IMR-90 (cell line): ENCODE measurements around the gene BAZ1A. TPM values are rescaled to one million over a fixed set of nuclear protein-coding genes. Genes with fewer than 3 reads are reported as not detected.

Experiments used
- ATAC-seq: fragments of 200-7000 bp; cut with Tn5 transposase; 2 replicates; pipeline ENCODE4 v1.9.1; 2020; ENCODE audit warnings: low read depth, mild to moderate bottlenecking, moderate library complexity
- BruUV-seq: library from RNA; stranded (reverse); fragments of 400-500 nt; replicated peaks from 2 replicates; lab custom pipeline; 2021; lab: Mats Ljungman, UMichigan
- CTCF ChIA-PET: fragments of 300-600 bp; formaldehyde crosslinking; extraction: SDS; loops from one replicate; lab custom pipeline; 2021; ENCODE audit warnings: antibody characterized with exemption; lab: Yijun Ruan, JAX
- POLR2A ChIA-PET: fragments of 300-600 bp; sonication (Branson Sonifier 250); formaldehyde crosslinking; loops from one replicate; lab custom pipeline; 2022; ENCODE audit warnings: antibody characterized with exemption; ENCODE audit not compliant: unreplicated experiment; lab: Charles Lee
- DNase-seq: peaks from one replicate; pipeline ENCODE4 v3.0.0; 2013
- H2AFZ ChIP-seq: replicated peaks from 2 replicates; pipeline ENCODE3; 2013; ENCODE audit warnings: low read length, mild to moderate bottlenecking; ENCODE audit not compliant: poor library complexity
- H2AK5ac ChIP-seq: 2 replicates; pipeline ENCODE4 v1.6.1; 2013; ENCODE audit warnings: low read depth, low read length, inconsistent platforms
- H2AK9ac ChIP-seq: replicated peaks from 2 replicates; pipeline ENCODE3; 2013; ENCODE audit warnings: mild to moderate bottlenecking, low read depth, low read length, moderate library complexity; ENCODE audit not compliant: poor library complexity
- H2BK120ac ChIP-seq: 2 replicates; pipeline ENCODE4 v1.6.1; 2013; ENCODE audit warnings: low read depth, low read length, inconsistent platforms
- H2BK15ac ChIP-seq: 3 replicates; pipeline ENCODE4 v1.6.1; 2013; ENCODE audit warnings: low read depth, low read length, inconsistent platforms
- H2BK20ac ChIP-seq: 2 replicates; pipeline ENCODE4 v1.6.1; 2013; ENCODE audit warnings: low read depth, mild to moderate bottlenecking, inconsistent platforms, low read length, moderate library complexity
- H2BK5ac ChIP-seq: 2 replicates; pipeline ENCODE4 v1.6.1; 2013; ENCODE audit warnings: mild to moderate bottlenecking, low read depth, low read length, inconsistent platforms; ENCODE audit not compliant: poor library complexity, severe bottlenecking
- H3K14ac ChIP-seq: replicated peaks from 2 replicates; pipeline ENCODE4 v1.6.1; 2013; ENCODE audit warnings: low read depth, low read length, inconsistent platforms
- H3K18ac ChIP-seq: 2 replicates; pipeline ENCODE4 v1.6.1; 2013; ENCODE audit warnings: low read depth, low read length, control low read depth
- H3K23ac ChIP-seq: 2 replicates; pipeline ENCODE4 v1.6.1; 2013; ENCODE audit warnings: low read depth, low read length, inconsistent platforms
- H3K27ac ChIP-seq: 2 replicates; pipeline ENCODE4 v1.5.1; 2013; ENCODE audit warnings: mild to moderate bottlenecking, control low read depth, low read length; ENCODE audit not compliant: insufficient read depth
- H3K27me3 ChIP-seq: 2 replicates; pipeline ENCODE4 v1.6.1; 2013; ENCODE audit warnings: low read length; ENCODE audit not compliant: control insufficient read depth, insufficient read depth
- H3K36me3 ChIP-seq: 2 replicates; pipeline ENCODE4 v1.6.1; 2013; ENCODE audit warnings: low read length, mixed read lengths; ENCODE audit not compliant: control insufficient read depth, insufficient read depth
- H3K4ac ChIP-seq: 2 replicates; pipeline ENCODE4 v1.6.1; 2013; ENCODE audit warnings: low read depth, low read length, inconsistent platforms
- H3K4me1 ChIP-seq: 2 replicates; pipeline ENCODE4 v1.6.1; 2013; ENCODE audit warnings: low read length, mixed read lengths; ENCODE audit not compliant: control insufficient read depth, insufficient read depth
- H3K4me2 ChIP-seq: 2 replicates; pipeline ENCODE4 v1.6.1; 2013; ENCODE audit warnings: low read depth, mild to moderate bottlenecking, control low read depth, low read length, moderate library complexity
- H3K4me3 ChIP-seq: 2 replicates; pipeline ENCODE4 v1.5.1; 2013; ENCODE audit warnings: low read depth, mild to moderate bottlenecking, control low read depth, low read length, moderate library complexity; ENCODE audit not compliant: insufficient read depth
- H3K56ac ChIP-seq: 2 replicates; pipeline ENCODE4 v1.6.1; 2013; ENCODE audit warnings: low read length, inconsistent platforms; ENCODE audit not compliant: insufficient read depth; ENCODE audit errors: extremely low read depth
- H3K79me1 ChIP-seq, 2 experiments: 2 replicates each; pipeline ENCODE4 v1.6.1; 2013; ENCODE audit warnings: low read length in 2 of 2, inconsistent platforms in 1 of 2, low read depth in 1 of 2
- H3K9ac ChIP-seq: 2 replicates; pipeline ENCODE4 v1.6.1; 2013; ENCODE audit warnings: low read depth, low read length, control low read depth
- H3K9me1 ChIP-seq: 2 replicates; pipeline ENCODE4 v1.6.1; 2013; ENCODE audit warnings: low read length, inconsistent platforms; ENCODE audit not compliant: insufficient read depth
- H3K9me3 ChIP-seq: 2 replicates; pipeline ENCODE4 v1.6.1; 2013; ENCODE audit warnings: low read length; ENCODE audit not compliant: control insufficient read depth, insufficient read depth
- H4K20me1 ChIP-seq: 2 replicates; pipeline ENCODE4 v1.6.1; 2013; ENCODE audit warnings: low read length, inconsistent platforms; ENCODE audit not compliant: insufficient read depth
- H4K5ac ChIP-seq: 2 replicates; pipeline ENCODE4 v1.6.1; 2013; ENCODE audit warnings: mild to moderate bottlenecking, low read depth, low read length, control low read depth
- H4K8ac ChIP-seq, 2 experiments: 2 replicates each; pipeline ENCODE4 v1.6.1; 2013; ENCODE audit warnings: low read depth in 2 of 2, low read length in 2 of 2, control low read depth in 1 of 2, inconsistent platforms in 1 of 2
- H4K91ac ChIP-seq: 2 replicates; pipeline ENCODE4 v1.6.1; 2013; ENCODE audit warnings: low read depth, low read length, inconsistent platforms; ENCODE audit not compliant: insufficient read depth
- BHLHE40 ChIP-seq: fragments of 150-350 bp; IDR thresholded peaks from 2 replicates; pipeline ENCODE4 v1.6.1; 2016; ENCODE audit warnings: mild to moderate bottlenecking, low read depth, low read length
- CEBPB ChIP-seq: IDR thresholded peaks from 2 replicates; pipeline ENCODE4 v1.6.1; 2012; ENCODE audit warnings: low read depth, low read length, improper control_type of control experiment
- CHD1 ChIP-seq: IDR thresholded peaks from 2 replicates; pipeline ENCODE4 v1.6.1; 2012; ENCODE audit warnings: low read depth, low read length, improper control_type of control experiment
- CTCF ChIP-seq: conservative IDR thresholded peaks from 2 replicates; pipeline ENCODE4 v1.5.1; 2012; ENCODE audit warnings: mild to moderate bottlenecking, low read depth, low read length, improper control_type of control experiment
- FOS ChIP-seq: fragments of 150-350 bp; IDR thresholded peaks from 2 replicates; pipeline ENCODE4 v1.6.1; 2016; ENCODE audit warnings: low read depth, low read length
- MAFK ChIP-seq: IDR thresholded peaks from 2 replicates; pipeline ENCODE4 v1.6.1; 2012; ENCODE audit warnings: low read depth, low read length, improper control_type of control experiment
- MAZ ChIP-seq: IDR thresholded peaks from 2 replicates; pipeline ENCODE4 v1.6.1; 2012; ENCODE audit warnings: low read depth, mild to moderate bottlenecking, low read length, improper control_type of control experiment, moderate library complexity, borderline replicate concordance
- MXI1 ChIP-seq: IDR thresholded peaks from 2 replicates; pipeline ENCODE4 v1.6.1; 2012; ENCODE audit warnings: low read depth, mild to moderate bottlenecking, low read length, moderate library complexity, borderline replicate concordance
- NFE2L2 ChIP-seq: fragments of 150-350 bp; IDR thresholded peaks from 2 replicates; pipeline ENCODE4 v1.6.1; 2016; ENCODE audit warnings: low read depth, mild to moderate bottlenecking, low read length
- POLR2A ChIP-seq: IDR thresholded peaks from 2 replicates; pipeline ENCODE4 v1.6.1; 2012; ENCODE audit warnings: mild to moderate bottlenecking, low read depth, low read length
- RAD21 ChIP-seq: IDR thresholded peaks from 2 replicates; pipeline ENCODE4 v1.6.1; 2012; ENCODE audit warnings: low read length, improper control_type of control experiment
- RCOR1 ChIP-seq: IDR thresholded peaks from 2 replicates; pipeline ENCODE4 v1.6.1; 2012; ENCODE audit warnings: mild to moderate bottlenecking, low read length, improper control_type of control experiment; ENCODE audit not compliant: insufficient replicate concordance
- RFX5 ChIP-seq: IDR thresholded peaks from 2 replicates; pipeline ENCODE4 v1.8.0; 2012; ENCODE audit warnings: low read depth, mild to moderate bottlenecking, low read length, moderate library complexity
- SMC3 ChIP-seq: fragments of 150-350 bp; IDR thresholded peaks from 2 replicates; pipeline ENCODE4 v1.6.1; 2016; ENCODE audit warnings: low read depth, mild to moderate bottlenecking, antibody characterized with exemption, low read length, moderate library complexity
- USF2 ChIP-seq: fragments of 150-350 bp; IDR thresholded peaks from 2 replicates; pipeline ENCODE4 v1.6.1; 2017; ENCODE audit warnings: mild to moderate bottlenecking, antibody characterized with exemption, low read length, low read depth
- WGBS, 2 experiments: methylation state at CpG; one replicate each; pipeline versions ENCODE4 v1.1.5 to v1.1.7; 2013; ENCODE audit warnings: missing lambda C conversion rate in 2 of 2; ENCODE audit not compliant: insufficient read length in 1 of 2; ENCODE audit errors: extremely low coverage in 2 of 2; 5-methylcytosine and 5-hydroxymethylcytosine counted together
- dilution Hi-C: fragments of 300-500 bp; cut with HindIII; formaldehyde crosslinking; loops from one replicate; pipeline ENCODE4 v1.14.3; 2018; ENCODE audit warnings: low sequenced_read_pairs; ENCODE audit not compliant: unreplicated experiment
- in situ Hi-C: fragments of 300-500 bp; cut with MboI; formaldehyde crosslinking; loops from 3 replicates; pipeline ENCODE4 v1.14.3; 2019; ENCODE audit warnings: low sequenced_read_pairs, inconsistent platforms, mixed read lengths
- intact Hi-C: fragments of 100-400 bp; cut with micrococcal nuclease; formaldehyde crosslinking; loops from 2 replicates; pipeline ENCODE4 v1.10.0; 2022
- polyA plus RNA-seq, 3 experiments: library from polyadenylated mRNA; depleted of rRNA; stranded (reverse); fragments of >200 nt; gene quantifications; 2 replicates each; pipeline ENCODE4 v1.2.3, GENCODE V29; 2012; ENCODE audit warnings: low replicate concordance in 1 of 3
- total RNA-seq: library from RNA; depleted of rRNA; stranded (reverse); fragments of >200 nt; gene quantifications from 2 replicates; pipeline ENCODE4 v1.2.3, GENCODE V29; 2012

The BAZ1A gene
- total and polyA plus RNA-seq, 2 of the 4 experiments (the other 2 are of a cell fraction): 15.3 to 23.8 TPM

- dilution Hi-C loops: no loop called here
- no TSS peak for BruUV-seq
- no peak for ATAC-seq
- TF ChIP-seq RCOR1 (no peak), FOS (no peak), MAFK (no peak), POLR2A (no peak), CHD1 (no peak), NFE2L2 (no peak), MAZ (no peak), RAD21 (no peak), USF2 (no peak), RFX5 (no peak), CEBPB (no peak), MXI1 (no peak), SMC3 (no peak), BHLHE40 (no peak), CTCF (no peak)
Measured at GRCh38 chr14:34785223-34786006, 89.7 kb downstream of the BAZ1A start.

More at GRCh38 chr14:34785223-34786006, 89.7 kb downstream of the BAZ1A start:
- no peak overlapping the region for H2BK5ac ChIP-seq
- H3K14ac ChIP-seq: no peak overlapping the region
- no peaks in the 10 kb centered on the region for H3K9me3 ChIP-seq
- no peaks in the 10 kb centered on the region for H3K9me1 ChIP-seq
- no peak for DNase-seq
- no peak overlapping the region for H3K4ac ChIP-seq
- H2BK15ac ChIP-seq: no peak overlapping the region
- no peaks in the 10 kb centered on the region for H4K20me1 ChIP-seq
- H3K56ac ChIP-seq: no peak overlapping the region
- H3K4me2 ChIP-seq: no peak overlapping the region
- H3K23ac ChIP-seq: no peak overlapping the region
- CTCF ChIA-PET: interaction anchor here (0.9 to 1.4 kb wide), 2 partner anchors 10 to 17 kb away, joined by 3 read pairs; no protein-coding TSS in a partner anchor
- H3K4me3 ChIP-seq: no peak overlapping the region
- H4K5ac ChIP-seq: no peak overlapping the region
- intact Hi-C loops (no loop called here), in situ Hi-C loops (no loop called here)
- no peak overlapping the region for H2AFZ ChIP-seq
- no peak overlapping the region for H4K8ac ChIP-seq
- H4K91ac ChIP-seq: no peak overlapping the region
- no CpG with 5 or more reads among the region's 3 CpGs for WGBS, 2 experiments
- POLR2A ChIA-PET: no interaction called here
- peaks cover 1% of the 10 kb centered on the region; the same call in 1 of the 2 replicates for H3K36me3 ChIP-seq
- no peak overlapping the region for H3K27ac ChIP-seq
- no peak overlapping the region for H2AK9ac ChIP-seq
- H2AK5ac ChIP-seq: no peak overlapping the region
- H3K79me1 ChIP-seq: peaks cover 7 to 13% of the 10 kb centered on the region in 2 experiments; a peak in 3 of 4 replicates
- peaks cover 2% of the 10 kb centered on the region; the same call in 1 of the 2 replicates for H3K4me1 ChIP-seq
- H2BK120ac ChIP-seq: no peak overlapping the region
- H3K18ac ChIP-seq: no peak overlapping the region
- H2BK20ac ChIP-seq: no peak overlapping the region
- H3K27me3 ChIP-seq: no peaks in the 10 kb centered on the region
- H3K9ac ChIP-seq: no peak overlapping the region
